ENCODE results near the gene ZNF800. TPM values are rescaled to one million over a fixed set of nuclear protein-coding genes. Genes with fewer than 3 reads are reported as not detected.

The ZNF800 gene
- total RNA-seq, 1 donor from 2014 or later = 14.6 TPM

DNA sequence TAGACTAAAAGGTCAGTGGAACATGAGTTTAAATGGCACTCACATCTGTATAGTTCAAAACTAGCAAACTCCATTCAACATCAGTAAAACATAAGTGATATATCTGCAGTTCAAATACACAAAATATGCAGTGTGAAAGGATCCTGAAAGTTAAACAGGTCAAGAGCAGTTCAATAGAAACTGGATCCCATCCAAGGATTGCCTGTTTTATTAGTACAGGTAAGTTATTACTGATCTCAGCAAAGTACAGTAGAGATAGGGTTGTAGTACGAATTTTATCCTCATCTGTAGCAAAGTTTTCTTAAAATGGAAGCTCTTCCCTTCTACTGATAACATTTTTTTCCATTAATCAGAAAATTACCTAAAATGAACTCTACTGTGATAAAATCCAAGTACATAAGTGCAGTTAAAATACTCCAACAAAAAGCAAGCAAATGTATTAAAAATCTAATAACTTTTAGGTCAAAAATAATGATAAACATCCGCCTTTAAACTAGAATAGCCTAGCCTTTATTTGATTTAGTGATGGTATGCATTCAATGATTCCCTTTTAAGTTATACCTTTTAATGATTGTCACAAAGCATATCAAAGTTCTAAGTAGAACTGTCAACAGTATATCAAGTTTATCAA, 2.2 kb downstream of the ZNF800 start:
- TF ChIP-seq, protein P1, sequence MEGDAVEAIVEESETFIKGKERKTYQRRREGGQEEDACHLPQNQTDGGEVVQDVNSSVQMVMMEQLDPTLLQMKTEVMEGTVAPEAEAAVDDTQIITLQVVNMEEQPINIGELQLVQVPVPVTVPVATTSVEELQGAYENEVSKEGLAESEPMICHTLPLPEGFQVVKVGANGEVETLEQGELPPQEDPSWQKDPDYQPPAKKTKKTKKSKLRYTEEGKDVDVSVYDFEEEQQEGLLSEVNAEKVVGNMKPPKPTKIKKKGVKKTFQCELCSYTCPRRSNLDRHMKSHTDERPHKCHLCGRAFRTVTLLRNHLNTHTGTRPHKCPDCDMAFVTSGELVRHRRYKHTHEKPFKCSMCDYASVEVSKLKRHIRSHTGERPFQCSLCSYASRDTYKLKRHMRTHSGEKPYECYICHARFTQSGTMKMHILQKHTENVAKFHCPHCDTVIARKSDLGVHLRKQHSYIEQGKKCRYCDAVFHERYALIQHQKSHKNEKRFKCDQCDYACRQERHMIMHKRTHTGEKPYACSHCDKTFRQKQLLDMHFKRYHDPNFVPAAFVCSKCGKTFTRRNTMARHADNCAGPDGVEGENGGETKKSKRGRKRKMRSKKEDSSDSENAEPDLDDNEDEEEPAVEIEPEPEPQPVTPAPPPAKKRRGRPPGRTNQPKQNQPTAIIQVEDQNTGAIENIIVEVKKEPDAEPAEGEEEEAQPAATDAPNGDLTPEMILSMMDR (conservative IDR thresholded peaks at IDR 0.05; ENCODE audit: low read depth, low read length) = no peak
- no peak for DNase-seq (ENCODE audit: low read depth)
- no peak overlapping the region for H3K4me3 ChIP-seq (ENCODE audit: low read depth, low read length)

DNA sequence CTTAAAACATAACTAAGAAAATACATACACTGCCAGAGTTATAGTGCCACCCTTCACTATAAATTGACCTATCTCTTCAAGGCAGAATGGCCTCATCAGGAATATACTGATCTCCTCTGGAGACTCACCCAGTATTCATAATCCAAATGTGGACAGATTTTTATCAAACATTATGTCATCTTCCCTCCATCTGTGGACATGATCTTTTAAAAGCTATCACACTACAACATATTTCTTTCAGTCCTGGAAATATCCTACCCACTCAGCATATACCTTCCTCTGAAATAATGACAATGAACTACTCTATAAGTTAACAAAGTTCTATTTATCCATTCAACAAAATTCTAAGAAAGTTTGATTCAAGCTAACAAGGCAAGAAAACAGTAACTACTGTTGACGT, 3.2 kb downstream of the ZNF800 start:
- no peak for DNase-seq (ENCODE audit: low read depth)
- TF ChIP-seq, protein P1 (conservative IDR thresholded peaks at IDR 0.05; ENCODE audit: low read depth, low read length) = no peak
- no peak overlapping the region for H3K4me3 ChIP-seq (ENCODE audit: low read depth, low read length)

DNA sequence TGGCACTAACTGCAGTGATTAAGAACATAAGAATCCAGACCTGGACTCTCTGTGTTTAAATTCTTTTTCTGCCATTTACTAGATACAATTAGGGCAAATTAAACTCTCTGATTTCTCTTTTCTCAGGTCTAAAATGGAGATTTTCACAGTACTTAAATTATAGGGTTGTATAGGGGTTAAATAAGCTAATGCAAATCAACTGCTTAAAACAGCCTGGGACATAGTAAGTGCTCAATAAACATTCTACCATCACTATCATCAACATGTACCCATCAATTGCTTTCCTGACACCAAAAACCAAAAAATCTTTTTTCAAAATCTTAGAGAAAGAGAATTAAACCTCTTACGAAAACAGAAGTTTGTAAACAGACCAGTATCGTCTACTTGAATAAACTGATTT, 4.5 kb downstream of the ZNF800 start:
- TF ChIP-seq, protein P1 (conservative IDR thresholded peaks at IDR 0.05; ENCODE audit: low read depth, low read length) = no peak
- no peak overlapping the region for H3K4me3 ChIP-seq (ENCODE audit: low read depth, low read length)
- no peak for DNase-seq (ENCODE audit: low read depth)

DNA sequence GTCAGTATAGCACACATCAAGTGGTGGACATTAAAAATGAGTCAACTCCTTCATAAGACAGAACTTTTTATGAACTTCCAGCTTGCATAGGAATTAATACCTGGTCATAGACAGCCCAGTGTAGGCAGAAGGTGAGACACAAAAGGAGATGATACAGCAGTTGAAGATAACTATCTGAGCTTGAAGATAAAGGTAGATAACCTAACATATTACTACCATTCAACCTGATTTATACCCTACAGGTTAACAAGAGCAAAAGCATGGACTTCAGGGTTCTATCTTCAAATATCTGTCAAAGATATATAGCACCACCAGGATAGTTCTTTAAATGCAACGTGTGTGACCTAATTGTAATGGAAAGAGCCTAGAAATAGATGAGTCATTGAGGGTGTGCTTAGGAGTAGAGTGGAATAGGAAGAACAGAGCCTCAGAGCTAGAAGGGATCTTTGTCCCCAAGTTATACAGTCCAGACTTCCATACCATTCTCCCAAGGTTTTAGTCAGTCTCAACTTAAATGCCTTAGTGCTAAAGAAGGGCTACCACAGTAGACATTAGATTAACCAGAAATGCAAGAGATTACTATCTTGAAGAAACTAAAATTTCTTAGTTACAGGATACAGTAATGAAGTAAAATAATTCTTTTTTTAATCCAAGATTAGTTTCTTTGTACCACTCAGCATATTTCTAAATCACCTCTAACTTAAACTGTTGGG, 9.2 kb downstream of the ZNF800 start:
- DNase-seq (ENCODE audit: low read depth) = no peak
- TF ChIP-seq, protein P1 (conservative IDR thresholded peaks at IDR 0.05; ENCODE audit: low read depth, low read length) = no peak
- no peak overlapping the region for H3K4me3 ChIP-seq (ENCODE audit: low read depth, low read length)

DNA sequence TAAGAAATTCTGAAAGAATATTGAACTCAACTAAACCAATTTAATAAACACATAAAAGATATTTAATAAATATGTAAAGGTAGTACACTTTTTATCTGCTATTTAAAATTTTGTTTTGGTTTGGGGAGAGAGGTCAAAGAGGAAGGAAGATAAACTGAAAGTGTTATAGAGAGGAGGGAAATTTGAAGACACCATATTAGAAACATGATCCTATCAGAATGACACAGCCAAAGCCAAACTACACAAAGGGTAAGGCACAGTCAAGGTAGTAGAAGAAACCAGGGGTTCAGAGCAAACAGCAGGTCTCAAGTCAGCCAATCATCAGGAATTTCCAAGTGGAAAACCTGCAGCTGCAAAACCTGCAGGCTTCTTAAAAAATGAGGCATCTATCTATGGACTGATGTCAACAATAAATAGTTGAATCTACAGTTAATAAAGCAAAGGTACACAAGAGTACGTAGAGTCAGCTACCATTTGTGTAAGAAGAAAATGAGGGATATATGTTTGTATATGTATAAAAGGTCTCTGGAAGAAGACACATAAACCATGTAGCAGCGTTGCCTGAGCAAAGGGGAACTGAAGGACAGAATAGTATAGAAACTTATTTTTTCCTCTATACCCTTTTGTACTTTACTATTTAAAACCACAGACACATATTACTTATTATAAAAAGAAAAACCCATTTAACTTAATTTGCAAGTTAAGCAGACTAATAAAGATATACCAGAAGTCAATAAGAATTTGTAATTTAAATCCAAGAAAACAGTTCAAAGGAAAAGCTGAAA, 10.0 kb downstream of the ZNF800 start:
- no peak for DNase-seq (ENCODE audit: low read depth)
- TF ChIP-seq, protein P1 (conservative IDR thresholded peaks at IDR 0.05; ENCODE audit: low read depth, low read length) = no peak
- no peak overlapping the region for H3K4me3 ChIP-seq (ENCODE audit: low read depth, low read length)

DNA sequence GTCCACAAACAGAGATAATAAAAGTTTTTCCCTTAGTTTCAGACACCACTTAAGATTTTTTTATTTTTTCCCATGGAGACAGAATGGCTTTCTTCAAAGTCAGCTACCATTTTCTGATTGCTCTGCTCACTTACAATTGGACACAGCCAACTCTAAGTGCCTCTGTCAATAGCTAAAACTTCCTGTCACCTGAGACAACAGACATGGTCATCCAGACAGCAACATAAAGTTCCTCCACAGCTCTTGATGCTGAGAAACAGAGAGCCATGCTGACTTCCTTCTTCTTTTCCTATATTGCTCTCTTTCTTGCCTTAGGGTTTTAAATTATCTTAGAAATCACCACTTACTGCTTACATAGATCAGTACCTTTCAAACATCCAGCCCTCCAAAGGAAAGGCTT, 12.0 kb downstream of the ZNF800 start:
- H3K4me3 ChIP-seq (ENCODE audit: low read depth, low read length) = no peak overlapping the region
- DNase-seq (ENCODE audit: low read depth) = no peak
- TF ChIP-seq, protein P1 (conservative IDR thresholded peaks at IDR 0.05; ENCODE audit: low read depth, low read length) = no peak
